Neuronal stem cell (in vitro differentiated cells): ENCODE results near the gene TP53BP2.

ENCODE experiments used
- DNase-seq: peaks from one replicate; pipeline ENCODE4 v3.0.0-alpha.2; 2013; ENCODE audit warnings: low spot score
- H2AFZ ChIP-seq: one replicate; pipeline ENCODE4 v1.6.1; 2013; ENCODE audit warnings: mild to moderate bottlenecking, low read length, inconsistent platforms
- H2AK5ac ChIP-seq: 2 replicates; pipeline ENCODE4 v1.6.1; 2013; ENCODE audit warnings: low read depth, mild to moderate bottlenecking, inconsistent platforms, low read length, moderate library complexity, mixed read lengths
- H2BK120ac ChIP-seq: 2 replicates; pipeline ENCODE4 v1.6.1; 2013; ENCODE audit warnings: low read depth, mild to moderate bottlenecking, inconsistent platforms, low read length, moderate library complexity, mixed read lengths
- H2BK12ac ChIP-seq: one replicate; pipeline ENCODE4 v1.6.1; 2013; ENCODE audit warnings: low read length, inconsistent platforms
- H2BK15ac ChIP-seq: 2 replicates; pipeline ENCODE4 v1.6.1; 2013; ENCODE audit warnings: mild to moderate bottlenecking, low read length, inconsistent platforms, mixed read lengths
- H2BK5ac ChIP-seq: one replicate; pipeline ENCODE4 v1.6.1; 2013; ENCODE audit warnings: inconsistent platforms, mild to moderate bottlenecking, low read length, moderate library complexity
- H3K14ac ChIP-seq: one replicate; pipeline ENCODE4 v1.6.1; 2013; ENCODE audit warnings: low read length, inconsistent platforms
- H3K18ac ChIP-seq: 2 replicates; pipeline ENCODE4 v1.6.1; 2013; ENCODE audit warnings: low read length, inconsistent platforms
- H3K23ac ChIP-seq: 2 replicates; pipeline ENCODE4 v1.6.1; 2013; ENCODE audit warnings: low read depth, mild to moderate bottlenecking, mixed read lengths, low read length, inconsistent platforms; ENCODE audit not compliant: poor library complexity
- H3K27ac ChIP-seq: replicated peaks from 3 replicates; pipeline ENCODE4 v1.5.1; 2013; ENCODE audit warnings: low read length, inconsistent platforms
- H3K27me3 ChIP-seq, 3 experiments: 2 replicates each; pipeline ENCODE4 v1.6.1; 2013; ENCODE audit warnings: low read length in 3 of 3, mild to moderate bottlenecking in 2 of 3, inconsistent platforms in 1 of 3, low read depth in 1 of 3, mixed read lengths in 1 of 3, moderate library complexity in 1 of 3; ENCODE audit not compliant: control insufficient read depth in 3 of 3, insufficient read depth in 3 of 3
- H3K36me3 ChIP-seq, 2 donors: replicated peaks in 1 of 2; 2 replicates each; pipeline ENCODE4 v1.6.1; 2013; ENCODE audit warnings: low read length in 2 of 2; ENCODE audit not compliant: control insufficient read depth in 2 of 2, insufficient read depth in 2 of 2
- H3K4ac ChIP-seq: 2 replicates; pipeline ENCODE4 v1.6.1; 2013; ENCODE audit warnings: inconsistent platforms, mild to moderate bottlenecking, low read length, moderate library complexity
- H3K4me1 ChIP-seq, 2 donors: 1 replicate in 1 of 2; 2 replicates in 1 of 2; pipeline ENCODE4 v1.6.1; 2013; ENCODE audit warnings: low read length in 2 of 2, low read depth in 1 of 2; ENCODE audit not compliant: control insufficient read depth in 2 of 2, insufficient read depth in 1 of 2
- H3K4me2 ChIP-seq: one replicate; pipeline ENCODE4 v1.6.1; 2013; ENCODE audit warnings: mild to moderate bottlenecking, low read length, inconsistent platforms; ENCODE audit not compliant: insufficient read depth, poor library complexity, severe bottlenecking
- H3K4me3 ChIP-seq, 2 donors: 2 replicates each; pipeline ENCODE4 v1.5.1; 2013; ENCODE audit warnings: low read length in 2 of 2, mild to moderate bottlenecking in 2 of 2, inconsistent platforms in 1 of 2, moderate library complexity in 1 of 2
- H3K79me1 ChIP-seq: one replicate; pipeline ENCODE4 v1.6.1; 2013; ENCODE audit warnings: low read depth, mild to moderate bottlenecking, inconsistent platforms, low read length, moderate library complexity
- H3K9ac ChIP-seq: one replicate; pipeline ENCODE4 v1.6.1; 2013; ENCODE audit warnings: mild to moderate bottlenecking, low read depth, low read length, inconsistent platforms; ENCODE audit not compliant: poor library complexity
- H3K9me3 ChIP-seq, 2 donors: replicated peaks in 1 of 2; 2 replicates each; pipeline versions ENCODE3 to v1.6.1; 2013; ENCODE audit warnings: low read length in 2 of 2, mild to moderate bottlenecking in 2 of 2, inconsistent platforms in 1 of 2, low read depth in 1 of 2, mixed read lengths in 1 of 2, moderate library complexity in 1 of 2; ENCODE audit not compliant: control insufficient read depth in 2 of 2, insufficient read depth in 1 of 2
- H4K8ac ChIP-seq: one replicate; pipeline ENCODE4 v1.6.1; 2013; ENCODE audit warnings: low read depth, mild to moderate bottlenecking, inconsistent platforms, low read length, moderate library complexity
- H4K91ac ChIP-seq: one replicate; pipeline ENCODE4 v1.6.1; 2013; ENCODE audit warnings: low read length, low read depth, mild to moderate bottlenecking, inconsistent platforms; ENCODE audit not compliant: poor library complexity
- WGBS, 2 donors: extraction: QIAGEN DNeasy Blood & Tissue Kit; methylation state at CpG; one replicate each; pipeline ENCODE4 v1.1.7; 2013; ENCODE audit warnings: missing lambda C conversion rate in 2 of 2, mixed read lengths in 1 of 2; ENCODE audit not compliant: insufficient read length in 2 of 2, insufficient replicate concordance in 1 of 2; ENCODE audit errors: extremely low coverage in 2 of 2; 5-methylcytosine and 5-hydroxymethylcytosine counted together

Gene TP53BP2

GRCh38 chr1:223847781-223848345, 2.1 kb upstream of the TP53BP2 start:
- Histone ChIP-seq H4K91ac (no peak overlapping the region), H3K36me3 (no peaks in the 10 kb centered on the region), H3K9me3 (peaks cover 0 to 2% of the 10 kb centered on the region in 2 donors), H3K9ac (no peak overlapping the region), H3K23ac (no peak overlapping the region), H3K4me3 (no peak overlapping the region), H2BK120ac (no peak overlapping the region), H3K18ac (no peak overlapping the region), H4K8ac (no peak overlapping the region), H3K4ac (no peak overlapping the region), H2BK12ac (no peak overlapping the region), H2AFZ (no peak overlapping the region), H3K27ac (no peak overlapping the region), H3K27me3 (peaks cover 0 to 22% (median 0%) of the 10 kb centered on the region in 3 experiments), H3K4me2 (no peak overlapping the region), H2BK5ac (no peak overlapping the region), H2AK5ac (no peak overlapping the region), H3K79me1 (no peaks in the 10 kb centered on the region), H2BK15ac (no peak overlapping the region), H3K14ac (no peak overlapping the region), H3K4me1 (peaks cover 1 to 7% of the 10 kb centered on the region in 2 donors)
- DNase-seq: no peak
- WGBS, 2 donors: no CpG with 5 or more reads among the region's 4 CpGs

DNA sequence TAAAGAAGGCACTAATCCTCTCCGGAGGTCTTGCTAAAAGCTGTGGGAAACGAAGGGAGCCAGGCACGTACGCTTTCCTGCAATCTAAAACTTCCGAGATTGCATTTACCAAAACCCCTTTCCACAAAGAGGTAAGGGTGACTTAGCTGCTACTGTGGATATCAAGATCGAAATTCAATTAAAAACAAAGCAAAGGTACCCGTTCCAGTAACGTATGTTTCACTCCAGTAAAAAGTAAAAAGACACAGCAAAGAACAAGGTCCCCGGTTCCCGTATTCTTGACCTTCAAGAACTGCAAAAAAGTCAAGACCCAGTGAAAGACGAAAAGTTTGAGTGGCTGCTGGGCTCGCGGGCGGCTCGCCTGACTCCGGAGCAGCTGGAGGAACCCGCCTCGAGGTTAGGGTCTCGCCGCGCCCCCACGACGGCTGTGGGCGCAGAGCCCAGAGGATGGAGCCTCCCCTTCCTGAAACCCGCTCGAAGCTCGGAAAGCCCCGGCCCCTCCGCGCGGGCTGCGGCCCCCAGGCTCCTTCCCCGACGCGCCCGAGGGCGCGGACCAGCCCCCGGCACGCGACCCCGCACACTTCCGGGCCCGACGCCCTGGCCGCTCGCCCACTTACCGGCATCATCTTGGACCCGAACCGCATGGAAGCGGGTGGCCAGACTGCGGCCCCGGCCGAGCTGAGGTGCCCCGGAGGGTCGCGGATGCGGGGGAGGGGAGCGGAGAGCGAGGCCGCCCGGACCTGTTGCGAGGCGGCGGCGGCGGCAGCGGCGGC, 524 bp downstream of the TP53BP2 start:
- WGBS, 2 donors: no CpG with 5 or more reads among the region's 69 CpGs
- peak; percentile 62 for DNase-seq
- Histone ChIP-seq H2AK5ac (peak overlapping the region; percentile 77), H3K36me3 (peaks cover 0 to 2% of the 10 kb centered on the region in 2 donors), H3K4me2 (peak overlapping the region; percentile 69), H2BK12ac (peak overlapping the region; percentile 46), H3K23ac (peak overlapping the region; percentile 99), H3K4me1 (peaks cover 1 to 7% of the 10 kb centered on the region in 2 donors), H3K27ac (peak overlapping the region; percentile 97), H3K27me3 (peaks cover 0 to 8% (median 0%) of the 10 kb centered on the region in 3 experiments), H3K9me3 (peaks cover 2 to 6% of the 10 kb centered on the region in 2 donors), H3K14ac (peak overlapping the region; percentile 75), H4K91ac (no peak overlapping the region), H3K4ac (no peak overlapping the region), H2BK120ac (peak overlapping the region; percentile 95), H3K79me1 (peaks cover 1% of the 10 kb centered on the region), H2AFZ (peak overlapping the region; percentile 90), H3K4me3 (peak overlapping the region; percentile 66 to 100), H3K18ac (peak overlapping the region; percentile 99), H2BK5ac (peak overlapping the region; percentile 85), H3K9ac (peak overlapping the region; percentile 91), H2BK15ac (no peak overlapping the region), H4K8ac (no peak overlapping the region)

DNA sequence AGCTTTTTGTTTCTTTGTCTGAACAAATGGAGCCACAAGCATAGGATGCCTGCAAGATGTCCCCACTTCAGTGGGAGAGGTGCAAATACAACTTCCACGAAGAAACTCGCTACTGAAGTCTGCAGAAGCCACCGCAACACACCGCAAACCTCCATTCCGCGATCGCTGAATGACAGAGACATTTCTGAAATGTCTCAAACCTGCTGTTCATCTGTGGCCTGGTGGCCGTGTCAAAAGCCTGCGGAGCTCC, 1.0 kb downstream of the TP53BP2 start:
- no peak overlapping the region for H2BK5ac ChIP-seq
- peak overlapping the region; percentile 97 for H3K27ac ChIP-seq
- no peak overlapping the region for H2BK12ac ChIP-seq
- H3K4me1 ChIP-seq: peaks cover 1 to 7% of the 10 kb centered on the region in 2 donors
- peaks cover under 1 to 10% of the 10 kb centered on the region in 2 donors for H3K9me3 ChIP-seq
- peaks cover 0 to 6% of the 10 kb centered on the region in 2 donors for H3K36me3 ChIP-seq
- H3K79me1 ChIP-seq: peaks cover 1% of the 10 kb centered on the region
- no CpG with 5 or more reads among the region's 9 CpGs for WGBS, 2 donors
- H3K4me2 ChIP-seq: peak overlapping the region; percentile 69
- peak overlapping the region; percentile 90 for H2AFZ ChIP-seq
- no peak overlapping the region for H3K23ac ChIP-seq
- H2BK120ac ChIP-seq: no peak overlapping the region
- H3K14ac ChIP-seq: no peak overlapping the region
- no peak overlapping the region for H4K91ac ChIP-seq
- no peak overlapping the region for H4K8ac ChIP-seq
- peak overlapping the region; percentile 66 to 100 for H3K4me3 ChIP-seq
- H3K27me3 ChIP-seq: peaks cover 0 to 6% (median 0%) of the 10 kb centered on the region in 3 experiments
- no peak overlapping the region for H2BK15ac ChIP-seq
- no peak overlapping the region for H3K4ac ChIP-seq
- H3K18ac ChIP-seq: peak overlapping the region; percentile 78
- DNase-seq: no peak
- H2AK5ac ChIP-seq: no peak overlapping the region
- peak overlapping the region; percentile 78 for H3K9ac ChIP-seq
